ENCODE measurements around the gene MYL6. TPM values are rescaled to one million over a fixed set of nuclear protein-coding genes. Genes with fewer than 3 reads are reported as not detected.

Gene MYL6
- total and polyA plus RNA-seq, 9 donors: 782 to 3,375 (median 1,340) TPM

DNA sequence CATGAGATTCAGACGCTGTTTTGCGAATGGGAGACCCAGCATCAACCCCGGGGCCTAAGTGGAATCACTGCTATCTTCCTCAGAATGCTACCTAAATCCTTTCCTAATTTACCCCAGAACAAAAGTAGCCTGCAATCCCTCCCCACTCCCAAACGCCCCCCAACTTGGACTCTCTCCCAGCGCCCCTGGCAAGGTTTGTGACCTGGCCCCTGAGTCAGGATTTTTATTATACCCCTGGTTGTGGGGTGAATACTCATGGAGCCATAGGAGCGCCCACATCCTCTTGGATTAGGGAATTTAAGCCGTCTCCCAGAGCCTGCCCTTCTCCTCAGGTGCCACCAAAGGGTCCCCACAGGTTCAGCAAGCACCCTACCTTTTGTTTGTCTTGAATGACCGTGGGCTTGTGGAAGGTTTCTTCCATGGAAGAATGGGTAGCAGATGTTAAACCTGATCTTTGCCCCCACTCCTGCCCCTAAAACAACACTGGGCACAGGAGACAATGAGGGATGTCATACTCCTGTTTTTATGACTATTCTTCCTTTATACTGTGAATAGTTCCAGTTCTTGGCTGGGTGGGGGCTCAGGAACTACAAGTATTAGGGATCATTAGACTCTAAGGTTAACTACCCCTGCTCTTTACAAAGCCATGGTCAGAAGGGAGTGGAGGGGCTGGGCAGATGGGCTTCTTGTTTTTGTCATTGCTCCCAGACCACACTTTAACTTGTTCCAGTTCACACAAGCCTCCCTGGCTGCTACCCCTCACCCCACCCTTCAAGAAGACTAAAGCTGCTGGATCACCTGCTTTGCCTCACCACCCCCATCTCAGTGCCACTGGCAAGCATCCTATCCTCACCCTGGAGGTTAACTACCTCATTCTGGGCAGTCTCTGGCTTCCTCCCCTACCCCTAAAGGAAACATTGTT, 5.1 kb upstream of the MYL6 start:
- Histone ChIP-seq H3K27ac (peak overlapping the region in 1 of 2 donors; percentile 15), H3K36me3 (no peaks in the 10 kb centered on the region), H3K27me3 (no peaks in the 10 kb centered on the region), H3K4me1 (ENCODE audit: insufficient read depth) (peaks cover 10% of the 10 kb centered on the region), H3K4me3 (peak overlapping the region; percentile 54), H3K9me3 (no peaks in the 10 kb centered on the region)
- WGBS, 3 donors: 6 to 7% (median 6%) methylated on average over 8 of the region's 8 CpGs
- intact Hi-C loops (cut with DNase I): no loop called here
- DNase-seq: peak in 1 of 5 donors; percentile 62
- TF ChIP-seq POLR2A (IDR thresholded peaks at IDR 0.05): no peak
- no peak for TF ChIP-seq EP300 (IDR thresholded peaks at IDR 0.05)
- TF ChIP-seq CTCF (IDR thresholded peaks at IDR 0.05): no peak

- no peaks in the 10 kb centered on the region for H3K27me3 ChIP-seq
- intact Hi-C loops (cut with DNase I): no loop called here
- H3K9me3 ChIP-seq: no peaks in the 10 kb centered on the region
- no peak for TF ChIP-seq CTCF (IDR thresholded peaks at IDR 0.05)
- TF ChIP-seq EP300 (IDR thresholded peaks at IDR 0.05): no peak
- TF ChIP-seq POLR2A (IDR thresholded peaks at IDR 0.05): no peak
- 67 to 74% (median 69%) methylated on average over 5 of the region's 5 CpGs for WGBS, 3 donors
- no peak for DNase-seq
- H3K36me3 ChIP-seq: no peaks in the 10 kb centered on the region
- no peak overlapping the region for H3K4me3 ChIP-seq
- H3K4me1 ChIP-seq (ENCODE audit: insufficient read depth): peaks cover 10% of the 10 kb centered on the region
- H3K27ac ChIP-seq: peak overlapping the region in 1 of 2 donors; percentile 15
Observed at GRCh38 chr12:56153678-56154065, 4.5 kb upstream of the MYL6 start.

GRCh38 chr12:56154246-56154771, 3.9 kb upstream of the MYL6 start:
- H3K27me3 ChIP-seq: no peaks in the 10 kb centered on the region
- no peaks in the 10 kb centered on the region for H3K9me3 ChIP-seq
- intact Hi-C loops (cut with DNase I): no loop called here
- H3K4me3 ChIP-seq: no peak overlapping the region
- peaks cover 10% of the 10 kb centered on the region for H3K4me1 ChIP-seq (ENCODE audit: insufficient read depth)
- H3K27ac ChIP-seq: no peak overlapping the region
- TF ChIP-seq CTCF (IDR thresholded peaks at IDR 0.05): no peak
- 79 to 100% (median 91%) methylated on average over 1 of the region's 1 CpG for WGBS, 3 donors
- no peak for DNase-seq
- H3K36me3 ChIP-seq: no peaks in the 10 kb centered on the region

GRCh38 chr12:56154818-56155217, 3.3 kb upstream of the MYL6 start:
- no peaks in the 10 kb centered on the region for H3K9me3 ChIP-seq
- 84 to 87% (median 86%) methylated on average over 5 of the region's 5 CpGs for WGBS, 3 donors
- H3K4me3 ChIP-seq: no peak overlapping the region
- no peak for TF ChIP-seq POLR2A (IDR thresholded peaks at IDR 0.05)
- no peak for TF ChIP-seq CTCF (IDR thresholded peaks at IDR 0.05)
- TF ChIP-seq EP300 (IDR thresholded peaks at IDR 0.05): no peak
- H3K27me3 ChIP-seq: no peaks in the 10 kb centered on the region
- intact Hi-C loops (cut with DNase I): loop anchor here in 1 of 4 donors (5.0 kb wide), 1 partner anchor 67 kb away; the partner anchor contains the start of genes NABP2 and RNF41
- H3K27ac ChIP-seq: no peak overlapping the region
- H3K36me3 ChIP-seq: no peaks in the 10 kb centered on the region
- H3K4me1 ChIP-seq (ENCODE audit: insufficient read depth): peaks cover 10% of the 10 kb centered on the region
- DNase-seq: no peak

Data from ovary (tissue), 9 donors.